Activated naive CD4-positive, alpha-beta T cell (primary cell): ENCODE results near the gene SYNGR3.

Experiments used
- DNase-seq, 4 experiments: peaks; one replicate each; lab custom pipeline; 2025; lab: John Stamatoyannopoulos, UW

The SYNGR3 gene

DNA sequence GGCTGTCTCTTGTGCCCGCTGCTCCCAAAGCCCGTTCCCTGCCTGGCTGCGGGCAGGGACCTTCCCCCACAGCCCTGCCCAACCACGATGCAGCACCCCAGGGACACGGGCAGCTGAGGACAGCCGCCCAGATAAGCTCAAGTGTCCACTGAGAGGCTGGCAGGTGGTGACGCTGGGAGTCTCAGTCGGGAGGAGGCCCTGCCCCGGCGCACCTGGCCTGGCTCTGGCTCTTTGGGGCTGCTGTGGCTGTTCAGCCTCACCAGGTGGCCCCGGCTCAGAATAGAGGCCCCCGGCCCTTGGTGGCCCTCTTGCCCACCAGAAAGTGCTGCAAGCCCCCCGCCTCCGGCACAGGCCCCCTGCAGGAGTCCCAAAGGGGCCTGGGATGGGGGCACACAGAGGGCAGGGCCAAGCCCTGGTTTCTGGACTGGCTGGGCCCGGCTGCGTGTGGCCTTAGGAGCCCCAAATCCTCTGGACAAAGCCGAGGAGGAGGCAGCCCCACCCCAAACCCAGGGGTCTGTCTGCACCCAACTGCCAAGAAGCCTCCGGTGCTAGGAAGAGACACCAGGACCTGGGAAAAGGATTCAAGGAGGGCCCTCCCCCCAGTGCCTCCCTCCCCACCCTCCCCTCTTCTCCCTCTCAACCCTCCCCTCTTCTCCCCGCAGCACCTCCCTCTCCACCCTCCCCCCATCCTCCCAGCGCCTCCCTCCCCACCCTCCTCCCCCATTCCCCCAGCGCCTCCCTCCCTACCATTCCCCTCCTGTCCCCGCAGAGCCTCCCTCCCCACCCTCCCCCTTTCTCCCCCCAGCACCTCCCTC lies 52.6 kb downstream of the SYNGR3 start:
- no peak for DNase-seq

DNA sequence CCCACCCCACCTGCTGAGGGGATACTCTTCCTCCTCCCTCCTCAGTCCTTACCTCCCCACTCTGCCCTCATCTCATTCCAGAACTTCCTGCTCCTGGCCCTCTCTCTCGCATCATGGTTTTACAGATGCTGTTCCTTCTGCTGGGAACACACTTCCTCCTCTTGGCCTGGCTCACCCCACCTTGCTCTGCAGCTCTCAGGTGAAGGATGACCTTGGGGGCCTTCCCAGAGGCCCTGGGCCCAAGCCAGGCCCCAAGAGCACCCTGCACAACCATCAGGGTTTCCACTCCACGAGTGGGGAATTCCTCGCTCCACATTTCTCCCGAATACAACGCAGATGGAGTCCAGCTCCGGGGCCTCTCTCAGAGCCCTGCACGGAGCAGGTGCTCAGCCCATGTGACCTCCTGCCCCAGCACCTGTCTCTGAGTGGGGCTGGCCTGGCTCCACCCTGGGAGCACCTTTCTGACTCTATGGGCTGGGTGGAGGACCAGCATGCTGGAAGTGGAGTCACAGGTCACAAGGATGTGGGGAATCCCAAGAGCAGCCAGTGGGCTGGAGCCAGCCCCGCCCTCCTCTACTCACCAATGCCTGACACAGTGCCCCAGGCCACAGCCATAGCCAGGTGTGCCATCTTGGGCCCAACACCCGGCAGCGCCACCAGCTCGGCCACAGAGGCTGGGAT lies 53.4 kb downstream of the SYNGR3 start:
- no peak for DNase-seq
